GM10248 (cell line): ENCODE results near the gene PBXIP1.

ENCODE experiments used
- CTCF ChIA-PET: fragments of 300-600 bp; sonication (Branson Sonifier 250); formaldehyde crosslinking; extraction: SDS; loops from one replicate; lab custom pipeline; 2021; ENCODE audit warnings: antibody characterized with exemption; lab: Yijun Ruan, JAX
- POLR2A ChIA-PET: fragments of 350-650 bp; sonication (Branson Sonifier 250); formaldehyde crosslinking; extraction: SDS; loops from one replicate; lab custom pipeline; 2020; ENCODE audit warnings: antibody characterized with exemption; lab: Yijun Ruan, JAX
- DNase-seq: peaks from one replicate; pipeline ENCODE4 v3.0.0; 2012; ENCODE audit errors: extremely low spot score
- TF ChIP-seq, protein P1 (sequence below): IDR thresholded peaks from 2 replicates; pipeline ENCODE4 v1.5.1; 2012; ENCODE audit warnings: mild to moderate bottlenecking, low read depth; ENCODE audit errors: extremely low read depth, missing control alignments, control extremely low read depth

Gene PBXIP1

DNA sequence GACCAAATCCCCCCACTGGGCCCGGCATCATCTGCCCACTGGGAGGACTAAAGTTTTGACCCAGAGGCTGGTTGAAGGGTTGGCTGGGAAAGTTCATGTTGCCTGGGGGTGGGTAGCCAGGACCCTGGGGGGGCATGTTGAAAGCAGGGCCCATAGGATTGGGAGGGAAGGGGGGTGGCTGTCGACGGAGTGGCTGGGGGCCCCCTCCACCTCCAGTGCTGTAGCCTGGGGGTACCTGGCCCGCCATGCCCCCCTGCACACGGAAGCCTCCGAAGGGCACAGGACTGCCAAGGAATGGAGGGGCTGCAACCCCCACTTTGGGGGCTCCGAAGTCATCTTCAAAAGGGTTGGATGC is 3.5 kb upstream of the PBXIP1 start:
- CTCF ChIA-PET, result interaction anchor here (3.2 to 4.7 kb wide), 3 partner anchors 12 to 102 kb away, joined by 12 to 51 read pairs (median 24); partner anchors contain the start of gene SHC1
- POLR2A ChIA-PET, result interaction anchor here (0.6 to 0.7 kb wide), 3 partner anchors 29 to 50 kb away, joined by 3 to 8 read pairs (median 4); no protein-coding TSS in a partner anchor
- TF ChIP-seq, protein P1, sequence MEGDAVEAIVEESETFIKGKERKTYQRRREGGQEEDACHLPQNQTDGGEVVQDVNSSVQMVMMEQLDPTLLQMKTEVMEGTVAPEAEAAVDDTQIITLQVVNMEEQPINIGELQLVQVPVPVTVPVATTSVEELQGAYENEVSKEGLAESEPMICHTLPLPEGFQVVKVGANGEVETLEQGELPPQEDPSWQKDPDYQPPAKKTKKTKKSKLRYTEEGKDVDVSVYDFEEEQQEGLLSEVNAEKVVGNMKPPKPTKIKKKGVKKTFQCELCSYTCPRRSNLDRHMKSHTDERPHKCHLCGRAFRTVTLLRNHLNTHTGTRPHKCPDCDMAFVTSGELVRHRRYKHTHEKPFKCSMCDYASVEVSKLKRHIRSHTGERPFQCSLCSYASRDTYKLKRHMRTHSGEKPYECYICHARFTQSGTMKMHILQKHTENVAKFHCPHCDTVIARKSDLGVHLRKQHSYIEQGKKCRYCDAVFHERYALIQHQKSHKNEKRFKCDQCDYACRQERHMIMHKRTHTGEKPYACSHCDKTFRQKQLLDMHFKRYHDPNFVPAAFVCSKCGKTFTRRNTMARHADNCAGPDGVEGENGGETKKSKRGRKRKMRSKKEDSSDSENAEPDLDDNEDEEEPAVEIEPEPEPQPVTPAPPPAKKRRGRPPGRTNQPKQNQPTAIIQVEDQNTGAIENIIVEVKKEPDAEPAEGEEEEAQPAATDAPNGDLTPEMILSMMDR, result no peak
- DNase-seq, result no peak

DNA sequence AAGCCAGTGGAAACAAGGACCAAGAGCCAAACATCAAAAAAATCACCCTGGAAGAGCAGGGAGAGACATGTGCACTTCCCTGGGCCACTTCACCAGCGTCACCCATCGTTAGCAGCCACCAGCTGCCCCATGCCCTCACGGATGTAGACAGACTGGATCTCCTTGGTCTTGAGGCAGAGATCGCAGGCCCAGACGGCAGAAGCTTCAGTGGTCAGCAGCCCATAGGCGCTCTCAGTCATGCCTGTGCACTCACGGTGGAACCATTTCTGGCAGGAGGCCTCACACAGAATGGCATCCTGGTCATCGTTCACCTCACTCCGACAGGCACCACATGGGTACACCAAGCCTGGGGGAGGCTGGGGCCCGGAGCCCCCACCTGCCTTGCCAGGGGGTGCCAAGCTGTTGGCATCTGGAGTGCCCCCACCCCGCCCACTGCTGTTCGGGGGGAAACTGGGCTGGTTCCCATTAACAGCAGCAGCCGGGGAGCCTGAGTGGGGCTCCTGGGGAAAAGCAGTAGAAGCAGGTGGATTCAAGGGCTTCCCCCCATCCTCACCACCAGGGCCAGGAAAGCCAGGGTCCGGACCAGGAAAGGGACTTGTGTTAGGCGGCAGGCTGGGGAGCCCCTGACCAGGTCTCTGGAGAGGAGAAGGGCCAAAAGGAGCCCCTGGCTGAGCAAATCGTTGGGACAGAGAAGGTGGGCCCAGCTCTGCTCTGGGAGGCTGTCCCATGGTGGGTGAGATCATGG is 3.0 kb upstream of the PBXIP1 start:
- no peak for DNase-seq
- ChIA-PET CTCF (interaction anchor here (3.2 kb wide), 1 partner anchor 58 kb away, joined by 24 read pairs; no protein-coding TSS in a partner anchor), POLR2A (interaction anchor here (1.4 kb wide), 1 partner anchor 15 kb away, joined by 3 read pairs; no protein-coding TSS in a partner anchor)
- TF ChIP-seq, protein P1, result no peak

DNA sequence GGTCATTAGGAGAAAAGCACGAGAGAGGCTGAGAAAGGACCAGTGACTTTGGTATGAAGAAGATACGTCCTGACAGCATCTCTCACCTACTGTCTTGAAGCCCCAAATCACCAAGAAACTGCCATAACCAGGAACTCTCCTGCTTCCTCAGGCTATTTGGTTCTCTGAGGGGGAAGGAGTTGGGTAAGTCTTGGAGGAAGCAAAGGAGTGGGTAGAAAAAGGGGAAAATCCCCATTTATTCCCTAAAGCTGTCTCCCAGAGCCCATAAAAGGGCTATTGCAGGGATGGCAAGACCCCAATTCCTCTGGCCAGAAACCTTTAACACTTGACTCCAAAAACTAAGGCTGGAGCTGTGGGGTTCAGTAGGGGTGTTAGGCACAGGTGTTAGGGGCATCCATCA is 2.1 kb upstream of the PBXIP1 start:
- TF ChIP-seq, protein P1, result no peak
- POLR2A ChIA-PET, result interaction anchor here (1.4 kb wide), 1 partner anchor 16 kb away, joined by 3 read pairs; no protein-coding TSS in a partner anchor
- CTCF ChIA-PET, result interaction anchor here (2.5 to 5.2 kb wide), 2 partner anchors 41 to 60 kb away, joined by 15 to 22 read pairs; no protein-coding TSS in a partner anchor
- DNase-seq, result no peak

DNA sequence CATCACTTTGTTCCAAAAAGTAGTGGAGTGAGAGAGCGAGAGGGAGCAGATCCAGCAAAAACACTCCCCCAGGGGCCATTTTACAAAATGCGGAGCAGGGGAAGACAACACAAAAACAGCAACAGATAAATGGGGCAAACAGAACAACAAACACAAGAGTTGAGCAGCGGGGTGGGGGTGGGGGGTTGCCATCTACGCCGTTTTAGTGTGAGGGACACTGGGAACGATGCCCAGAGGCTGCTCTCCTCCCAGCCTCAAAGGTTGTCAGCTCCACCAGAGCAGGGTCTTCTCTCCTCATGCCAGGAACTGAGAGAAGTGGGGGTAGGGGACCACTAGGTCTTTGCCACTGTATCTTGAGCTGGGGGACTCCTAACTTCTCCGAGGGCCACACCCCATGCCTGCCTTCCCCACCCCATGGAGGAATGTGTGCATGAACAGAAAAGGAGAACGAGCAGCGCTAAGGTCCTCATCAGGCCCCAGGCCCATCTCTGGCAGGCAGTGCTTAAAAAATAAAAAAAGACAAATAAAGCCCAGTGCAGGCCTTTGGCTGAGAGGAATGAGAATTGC is 1.3 kb upstream of the PBXIP1 start:
- ChIA-PET CTCF (interaction anchor here (1.1 to 5.2 kb wide), 8 partner anchors 13 to 128 kb away, joined by 3 to 22 read pairs (median 6); partner anchors contain the start of genes FLAD1 and SHC1), POLR2A (interaction anchor here (1.4 kb wide), 1 partner anchor 17 kb away, joined by 3 read pairs; no protein-coding TSS in a partner anchor)
- DNase-seq, result no peak
- TF ChIP-seq, protein P1, result no peak

DNA sequence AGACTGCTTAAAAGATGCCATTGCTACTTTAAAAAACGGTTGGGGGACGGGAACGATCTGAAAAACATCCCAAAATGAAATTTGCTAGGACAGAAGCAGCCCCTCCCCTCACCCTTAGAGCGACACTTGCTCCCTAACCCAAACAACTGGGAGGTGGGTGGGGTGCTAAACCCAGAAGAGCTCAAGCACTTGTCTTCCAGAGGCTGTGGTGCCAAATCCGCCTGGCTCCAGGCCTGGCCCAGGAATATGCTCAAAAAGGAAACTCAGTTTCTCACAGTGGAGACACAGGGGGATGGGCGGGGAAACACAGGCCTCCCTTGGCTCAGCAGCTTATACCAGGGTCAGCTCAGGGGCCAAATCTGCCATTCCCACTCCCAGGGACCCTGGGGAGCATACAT is 644 bp upstream of the PBXIP1 start:
- DNase-seq, result no peak
- CTCF ChIA-PET, result interaction anchor here (1.1 to 5.2 kb wide), 9 partner anchors 13 to 129 kb away, joined by 3 to 22 read pairs (median 6); partner anchors contain the start of genes FLAD1 and SHC1
- TF ChIP-seq, protein P1, result no peak
- POLR2A ChIA-PET, result no interaction called here

DNA sequence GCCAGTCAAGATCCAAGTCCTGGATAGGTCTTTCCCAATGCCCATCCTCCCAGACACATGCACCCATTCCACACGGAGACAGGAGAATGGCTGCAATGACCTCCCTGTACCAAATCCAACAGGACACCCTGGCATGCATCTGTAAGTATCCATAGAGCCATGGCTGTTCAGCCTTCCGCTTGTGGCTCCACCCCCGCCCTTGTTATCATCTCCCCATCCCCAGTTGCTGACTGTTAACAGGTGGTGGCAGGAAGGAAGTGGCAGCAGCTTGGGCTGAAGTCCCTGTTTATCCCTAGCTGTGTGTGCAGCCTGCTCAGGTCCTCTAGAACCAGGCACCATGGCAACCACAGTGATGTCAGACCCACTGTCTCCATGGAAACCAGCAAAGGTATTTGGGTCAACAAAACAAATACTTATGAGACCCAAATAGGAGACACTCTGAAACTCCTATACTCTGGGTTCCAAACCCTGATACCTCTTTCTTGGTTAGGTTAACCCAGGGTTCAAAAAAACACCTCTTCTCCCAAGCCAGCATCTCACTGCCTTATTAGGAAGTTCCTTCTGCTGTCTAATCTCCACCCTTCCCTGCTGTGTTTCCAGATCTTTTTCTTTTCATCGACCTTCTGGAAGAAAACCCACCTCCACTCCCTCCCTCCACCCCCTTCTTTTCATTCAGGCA is 721 bp downstream of the PBXIP1 start:
- CTCF ChIA-PET, result interaction anchor here (0.7 to 5.2 kb wide), 17 partner anchors 10 to 285 kb away, joined by 3 to 22 read pairs (median 5); partner anchors contain the start of genes FLAD1 and SHC1
- POLR2A ChIA-PET, result interaction anchor here (1.0 to 1.4 kb wide), 3 partner anchors 11 to 395 kb away, joined by 3 to 10 read pairs (median 3); no protein-coding TSS in a partner anchor
- DNase-seq, result peak; percentile 69
- TF ChIP-seq, protein P1, result no peak
